ENCODE results near the gene OR52N4. TPM values are rescaled to one million over a fixed set of nuclear protein-coding genes. Genes with fewer than 3 reads are reported as not detected.

OR52N4 gene
- total RNA-seq, 6 experiments from 2014 or later = not detected

- no peaks in the 10 kb centered on the region for H3K36me3 Mint-ChIP-seq (ENCODE audit: low read depth)
- H3K27me3 Mint-ChIP-seq (ENCODE audit: insufficient read depth) = peaks cover 11% of the 10 kb centered on the region
- no peaks in the 10 kb centered on the region for H3K9me3 Mint-ChIP-seq
- no peak for DNase-seq
- no peak overlapping the region for H3K4me3 Mint-ChIP-seq
- TF ChIP-seq CTCF (IDR thresholded peaks at IDR 0.05) = no peak
- H3K27ac Mint-ChIP-seq = no peak overlapping the region
- no peaks in the 10 kb centered on the region for H3K4me1 Mint-ChIP-seq (ENCODE audit: low read depth)
Measured at GRCh38 chr11:5722622-5723021, 31.4 kb upstream of the OR52N4 start.

GRCh38 chr11:5726351-5726750, 27.7 kb upstream of the OR52N4 start:
- Mint-ChIP-seq H3K4me1 (ENCODE audit: low read depth) (no peaks in the 10 kb centered on the region), H3K27ac (no peak overlapping the region), H3K27me3 (ENCODE audit: insufficient read depth) (peaks cover 17% of the 10 kb centered on the region; the same call in 1 of the 2 replicates), H3K4me3 (no peak overlapping the region), H3K36me3 (ENCODE audit: low read depth) (no peaks in the 10 kb centered on the region), H3K9me3 (no peaks in the 10 kb centered on the region)
- DNase-seq = no peak
- no peak for TF ChIP-seq CTCF (IDR thresholded peaks at IDR 0.05)

GRCh38 chr11:5727691-5728090, 26.4 kb upstream of the OR52N4 start:
- Mint-ChIP-seq H3K27me3 (ENCODE audit: insufficient read depth) (peaks cover 15% of the 10 kb centered on the region; the same call in 1 of the 2 replicates), H3K36me3 (ENCODE audit: low read depth) (no peaks in the 10 kb centered on the region), H3K27ac (no peak overlapping the region), H3K4me1 (ENCODE audit: low read depth) (no peaks in the 10 kb centered on the region), H3K9me3 (no peaks in the 10 kb centered on the region), H3K4me3 (no peak overlapping the region)
- TF ChIP-seq CTCF (IDR thresholded peaks at IDR 0.05) = no peak
- DNase-seq = no peak

- H3K27me3 Mint-ChIP-seq (ENCODE audit: insufficient read depth) = peaks cover 1% of the 10 kb centered on the region; the same call in 1 of the 2 replicates
- no peak within 1 kb of the TSS for H3K4me3 Mint-ChIP-seq
- peaks cover 25% of the 10 kb centered on the region for H3K4me1 Mint-ChIP-seq (ENCODE audit: low read depth)
- H3K27ac Mint-ChIP-seq = no peak within 1 kb of the TSS
- no peak for DNase-seq
- no peak for TF ChIP-seq CTCF (IDR thresholded peaks at IDR 0.05)
- no peaks in the 10 kb centered on the region for H3K36me3 Mint-ChIP-seq (ENCODE audit: low read depth)
- peaks cover 2% of the 10 kb centered on the region; the same call in 1 of the 2 replicates for H3K9me3 Mint-ChIP-seq
Measured at GRCh38 chr11:5736396-5736795, 17.6 kb upstream of the OR52N4 start, which contains the start of gene OR56B1. Gene OR56B1, plus strand, starts transcription at chr11:5736448. Its CDS starts 69 bp downstream, at chr11:5736517.

GRCh38 chr11:5737091-5737490, 17.0 kb upstream of the OR52N4 start:
- Mint-ChIP-seq H3K4me3 (no peak overlapping the region), H3K9me3 (peaks cover 4% of the 10 kb centered on the region; the same call in 1 of the 2 replicates), H3K36me3 (ENCODE audit: low read depth) (no peaks in the 10 kb centered on the region), H3K4me1 (ENCODE audit: low read depth) (peaks cover 25% of the 10 kb centered on the region), H3K27ac (no peak overlapping the region), H3K27me3 (ENCODE audit: insufficient read depth) (peaks cover 1% of the 10 kb centered on the region; the same call in 1 of the 2 replicates)
- TF ChIP-seq CTCF (IDR thresholded peaks at IDR 0.05) = no peak
- DNase-seq = peak; percentile 8
